AG04450 (cell line): Measurements from ENCODE around the gene INPP5J. TPM values are rescaled to one million over a fixed set of nuclear protein-coding genes. Genes with fewer than 3 reads are reported as not detected.
"Not testable (repeated sequence)": the region's sequence is repeated elsewhere in the genome, so short reads cannot be mapped to it uniquely, and the experiment has no call there.

Experiments used
- CTCF ChIA-PET: fragments of 300-600, 350-600 bp; formaldehyde crosslinking; extraction: SDS; loops from one replicate; lab custom pipeline; 2022; ENCODE audit warnings: antibody characterized with exemption, inconsistent platforms; lab: Charles Lee
- POLR2A ChIA-PET: fragments of 350-600 bp; formaldehyde crosslinking; extraction: SDS; loops from one replicate; lab custom pipeline; 2021; ENCODE audit warnings: antibody characterized with exemption, inconsistent platforms; lab: Yijun Ruan, JAX
- DNase-seq: peaks from one replicate; pipeline ENCODE4 v3.0.0-alpha.2; 2011; ENCODE audit warnings: low read depth, low spot score
- H3K27ac ChIP-seq: one replicate; pipeline ENCODE4 v1.5.1; 2012; ENCODE audit warnings: low read depth, low read length, control low read depth
- H3K27me3 ChIP-seq: one replicate; pipeline ENCODE4 v1.6.0; 2012; ENCODE audit warnings: low read length; ENCODE audit not compliant: control insufficient read depth, insufficient read depth
- H3K4me3 ChIP-seq: 2 replicates; pipeline ENCODE4 v1.5.1; 2011; ENCODE audit warnings: mild to moderate bottlenecking, low read depth, low read length, control low read depth
- H3K9me3 ChIP-seq: 2 replicates; pipeline ENCODE4 v1.5.1; 2012; ENCODE audit warnings: low read length; ENCODE audit not compliant: control insufficient read depth, insufficient read depth
- CTCF ChIP-seq: IDR thresholded peaks from 2 replicates; pipeline ENCODE4 v1.5.1; 2011; ENCODE audit warnings: low read depth, low read length, control low read depth, inconsistent platforms
- polyA plus RNA-seq: library from polyadenylated mRNA; depleted of rRNA; stranded (reverse); fragments of >200 nt; gene quantifications from 2 replicates; pipeline ENCODE4 v1.2.3, GENCODE V29; 2011

The INPP5J gene
- polyA plus RNA-seq, 1 experiment = 0.91 TPM

- no peak for TF ChIP-seq CTCF
- ChIA-PET CTCF (interaction anchor here (0.7 to 3.1 kb wide), 31 partner anchors 8 to 207 kb away, joined by 3 to 72 read pairs (median 5); partner anchors contain the start of genes LIMK2 and PLA2G3), POLR2A (interaction anchor here (0.5 to 2.0 kb wide), 10 partner anchors 9 to 141 kb away, joined by 3 to 10 read pairs (median 4); partner anchors contain the start of genes MORC2, SMTN and TUG1)
- Histone ChIP-seq H3K4me3 (peak overlapping the region; percentile 54), H3K27me3 (no peaks in the 10 kb centered on the region), H3K9me3 (peaks cover 11% of the 10 kb centered on the region), H3K27ac (peak overlapping the region; percentile 61)
- DNase-seq = no peak
Measured at GRCh38 chr22:31107894-31108218, 14.9 kb upstream of the INPP5J start.

- CTCF ChIA-PET = interaction anchor here (0.6 kb wide), 1 partner anchor 193 kb away, joined by 4 read pairs; no protein-coding TSS in a partner anchor
- H3K4me3 ChIP-seq, H3K27ac ChIP-seq, DNase-seq, POLR2A ChIA-PET, H3K27me3 ChIP-seq, H3K9me3 ChIP-seq: not testable (repeated sequence)
Measured at GRCh38 chr22:31112547-31113091, 10.1 kb upstream of the INPP5J start.

- Histone ChIP-seq H3K27ac (no peak overlapping the region), H3K4me3 (no peak overlapping the region), H3K27me3 (peaks cover 5% of the 10 kb centered on the region), H3K9me3 (no peaks in the 10 kb centered on the region)
- ChIA-PET CTCF (interaction anchor here (1.1 to 1.6 kb wide), 2 partner anchors 10 to 11 kb away, joined by 5 to 12 read pairs; partner anchors contain the start of gene SELENOM), POLR2A (no interaction called here)
- TF ChIP-seq CTCF = no peak
- DNase-seq = no peak
Measured at GRCh38 chr22:31118046-31118820, 4.5 kb upstream of the INPP5J start.

- POLR2A ChIA-PET = no interaction called here
- DNase-seq = no peak
- Histone ChIP-seq H3K9me3 (no peaks in the 10 kb centered on the region), H3K27me3 (peaks cover 7% of the 10 kb centered on the region), H3K4me3 (no peak overlapping the region), H3K27ac (no peak overlapping the region)
- TF ChIP-seq CTCF = no peak
- CTCF ChIA-PET = interaction anchor here (1.6 kb wide), 1 partner anchor 11 kb away, joined by 12 read pairs; the partner anchor contains the start of gene SELENOM
Measured at GRCh38 chr22:31119026-31119717, 3.6 kb upstream of the INPP5J start.

GRCh38 chr22:31120230-31120629 lies 2.5 kb upstream of the INPP5J start:
- DNase-seq = no peak
- Histone ChIP-seq H3K4me3 (no peak overlapping the region), H3K27ac (no peak overlapping the region), H3K9me3 (no peaks in the 10 kb centered on the region), H3K27me3 (peaks cover 7% of the 10 kb centered on the region)
- CTCF ChIA-PET = interaction anchor here (0.6 kb wide), 1 partner anchor 56 kb away, joined by 4 read pairs; no protein-coding TSS in a partner anchor
- POLR2A ChIA-PET = interaction anchor here (0.6 kb wide), 1 partner anchor 24 kb away, joined by 3 read pairs; no protein-coding TSS in a partner anchor
- TF ChIP-seq CTCF = no peak
